Fibroblast of upper back skin (primary cell): Measurements from ENCODE around the gene P3H1.
"Not testable (repeated sequence)": the region's sequence is repeated elsewhere in the genome, so short reads cannot be mapped to it uniquely, and the experiment has no call there.

Source experiments
- DNase-seq: peaks from one replicate; pipeline ENCODE4 v3.0.0-alpha.2; 2013

The P3H1 gene

DNA sequence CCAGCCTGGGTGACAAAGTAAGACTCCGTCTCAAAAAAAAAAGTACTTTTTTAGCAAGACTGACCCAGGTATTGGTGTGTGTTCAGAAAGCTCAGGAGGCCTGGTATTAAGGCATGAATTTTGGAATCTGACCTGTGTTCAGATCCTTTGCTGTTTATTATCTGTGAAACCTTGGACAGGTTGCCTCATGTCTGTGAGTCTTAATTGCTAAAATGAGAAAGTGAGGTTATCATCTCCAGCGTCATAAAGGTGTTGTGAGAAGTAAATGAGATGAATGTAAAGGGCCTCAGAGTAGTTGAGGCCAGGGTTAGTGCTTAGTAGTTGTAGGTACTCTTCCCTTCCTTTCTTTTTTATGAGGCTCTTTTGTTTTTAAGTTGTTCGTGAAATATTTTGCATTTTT lies 3.0 kb upstream of the P3H1 start:
- no peak for DNase-seq

- DNase-seq, result no peak
Observed at GRCh38 chr1:42768172-42768571, 1.3 kb upstream of the P3H1 start.

- no peak for DNase-seq
Observed at GRCh38 chr1:42767510-42768000, 727 bp upstream of the P3H1 start.

- peak; percentile 85 for DNase-seq
Observed at GRCh38 chr1:42765832-42766740, 742 bp downstream of the P3H1 start.

DNA sequence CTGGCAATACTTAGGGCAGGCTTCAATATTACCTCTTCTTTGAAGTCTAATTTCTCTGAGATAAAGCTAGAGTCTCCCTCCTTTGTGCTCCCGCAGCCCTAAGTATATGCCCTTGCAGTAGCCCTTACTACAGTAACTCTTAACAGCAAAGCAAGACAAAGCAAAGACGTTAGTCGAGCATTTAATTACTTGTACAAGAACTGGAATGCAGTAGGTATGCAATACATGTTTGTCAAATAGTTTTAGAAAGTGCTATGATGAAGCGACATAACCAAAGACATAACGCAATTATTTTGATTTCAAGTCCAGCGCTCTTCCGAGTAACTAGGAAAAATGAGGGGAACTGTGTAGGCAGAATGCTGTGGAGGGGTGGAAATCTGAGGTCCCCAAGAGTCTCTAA lies 1.6 kb downstream of the P3H1 start:
- peak; percentile 24 for DNase-seq

GRCh38 chr1:42762269-42762668 lies 4.6 kb downstream of the P3H1 start:
- DNase-seq, result no peak

- DNase-seq, result no peak
Observed at GRCh38 chr1:42761567-42761966, 5.3 kb downstream of the P3H1 start.

DNA sequence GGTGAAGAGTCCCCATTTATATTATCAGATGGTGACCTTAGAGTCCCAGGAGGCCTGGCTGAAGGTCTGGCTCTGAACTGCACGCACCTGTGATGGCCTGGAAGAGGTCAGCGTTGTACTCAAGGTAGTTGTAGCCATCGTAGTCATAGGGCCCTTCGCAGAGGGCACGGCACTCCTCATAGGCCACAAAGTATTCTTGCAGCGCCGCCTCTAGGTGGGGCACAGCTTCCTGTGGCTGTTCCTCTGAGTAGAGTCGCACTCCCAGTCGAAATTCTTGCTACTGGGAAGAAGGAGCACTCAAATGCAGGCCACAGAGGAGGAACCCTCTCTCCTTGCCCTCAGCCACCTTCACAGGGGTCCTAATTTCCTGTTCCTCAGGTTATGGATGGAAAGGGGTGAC lies 7.7 kb downstream of the P3H1 start:
- DNase-seq, result no peak

- no peak for DNase-seq
Observed at GRCh38 chr1:42758641-42759040, 8.2 kb downstream of the P3H1 start.

DNA sequence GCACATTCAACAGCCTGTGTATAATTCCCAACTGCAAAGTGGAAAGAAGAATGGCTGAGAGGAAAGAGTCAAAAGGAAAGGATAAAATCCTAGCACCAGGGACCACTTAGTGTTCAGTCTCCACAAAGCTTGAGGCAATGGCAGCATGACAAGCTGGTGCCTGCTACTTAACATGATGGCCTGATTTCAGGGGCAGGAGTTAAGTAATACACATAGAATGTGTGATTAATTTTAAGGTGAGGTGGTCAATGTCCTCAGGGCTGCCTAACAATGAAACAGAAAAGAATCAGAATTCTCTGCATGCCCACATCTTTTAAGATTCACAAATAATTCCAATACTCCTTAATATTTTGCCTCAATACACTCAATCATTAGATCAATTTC lies 8.9 kb downstream of the P3H1 start:
- no peak for DNase-seq

- DNase-seq, result peak; percentile 62
Observed at GRCh38 chr1:42756956-42757891, 9.6 kb downstream of the P3H1 start.

DNA sequence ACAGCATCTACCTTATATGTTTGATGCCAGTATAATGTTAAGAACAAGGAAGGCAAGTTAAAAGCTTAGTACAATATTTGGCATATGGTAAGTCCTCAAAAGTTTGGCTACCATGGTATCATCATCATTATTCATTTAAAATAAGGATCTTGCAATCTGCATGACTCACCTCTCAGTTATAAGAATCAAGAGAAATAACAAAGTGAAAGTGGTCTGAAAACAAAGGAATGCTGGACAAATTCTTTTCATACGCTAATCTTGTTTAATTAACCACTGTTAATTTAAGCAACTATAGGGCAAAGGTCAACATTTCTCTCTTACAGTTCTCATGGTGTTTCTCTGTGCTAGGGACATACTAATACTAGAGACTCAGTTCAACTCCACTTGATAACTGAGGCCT lies 13.8 kb downstream of the P3H1 start:
- DNase-seq, result peak; percentile 39

- DNase-seq, result no peak
Observed at GRCh38 chr1:42752284-42752683, 14.5 kb downstream of the P3H1 start.

GRCh38 chr1:42751511-42752070 lies 15.2 kb downstream of the P3H1 start:
- DNase-seq, result not testable (repeated sequence)

GRCh38 chr1:42750041-42750440 lies 16.8 kb downstream of the P3H1 start:
- DNase-seq, result no peak

GRCh38 chr1:42748461-42749410 lies 18.1 kb downstream of the P3H1 start:
- DNase-seq, result no peak

- DNase-seq, result no peak
Observed at GRCh38 chr1:42748021-42748420, 18.8 kb downstream of the P3H1 start.

DNA sequence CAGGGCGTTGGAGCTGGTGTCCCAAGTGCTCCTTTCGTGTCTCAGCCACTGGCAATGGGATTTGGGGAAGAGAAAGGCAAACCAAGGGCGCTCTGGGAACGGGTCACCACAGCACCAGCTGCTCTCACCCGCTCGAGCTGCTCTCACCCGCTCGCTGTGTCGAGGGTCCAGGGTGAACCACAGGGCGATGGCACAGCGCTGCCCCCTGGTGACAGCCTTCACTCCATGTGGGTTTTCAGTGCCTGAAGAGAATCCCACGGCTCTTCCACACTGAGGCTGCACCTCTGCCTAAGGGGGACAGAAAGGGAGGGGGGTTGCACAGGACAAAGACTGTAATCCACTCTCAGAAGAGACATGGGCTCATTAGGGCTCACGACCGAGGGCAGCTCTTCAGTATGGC lies 19.7 kb downstream of the P3H1 start:
- no peak for DNase-seq

DNA sequence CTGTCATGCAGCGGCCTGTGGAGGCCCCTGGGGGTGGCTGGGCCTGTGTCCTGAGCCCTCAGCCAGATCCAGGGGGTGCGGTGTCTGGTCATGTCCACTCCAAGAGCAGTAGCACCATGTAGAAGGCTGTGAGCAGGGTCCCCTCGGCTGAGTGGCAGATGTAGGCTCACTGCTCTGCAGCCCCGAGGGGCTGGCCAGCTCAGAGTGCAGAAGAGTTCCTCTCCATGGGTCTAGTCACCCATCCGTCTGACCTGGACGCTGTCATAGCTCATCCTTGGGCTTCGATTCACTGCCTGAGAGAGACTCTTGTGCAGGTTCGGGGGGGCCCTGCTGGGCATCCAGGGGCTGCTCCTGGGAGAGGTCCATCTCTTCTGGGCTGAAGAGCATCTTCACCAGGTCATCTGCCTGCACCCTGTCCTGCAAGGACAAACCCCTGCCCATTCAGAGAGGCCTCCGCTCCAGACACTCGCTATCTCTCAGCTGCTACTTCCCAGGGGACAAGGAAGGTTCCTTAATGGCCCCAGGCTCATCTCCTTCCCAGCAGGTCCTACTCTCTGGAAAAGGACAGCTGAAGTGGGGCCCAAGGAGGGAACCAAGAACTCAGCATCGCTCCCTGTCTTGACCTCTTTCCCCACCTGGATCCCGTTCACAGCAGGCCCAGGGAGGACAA lies 20.3 kb downstream of the P3H1 start:
- DNase-seq, result no peak

GRCh38 chr1:42745851-42746250 lies 21.0 kb downstream of the P3H1 start:
- no peak for DNase-seq

DNA sequence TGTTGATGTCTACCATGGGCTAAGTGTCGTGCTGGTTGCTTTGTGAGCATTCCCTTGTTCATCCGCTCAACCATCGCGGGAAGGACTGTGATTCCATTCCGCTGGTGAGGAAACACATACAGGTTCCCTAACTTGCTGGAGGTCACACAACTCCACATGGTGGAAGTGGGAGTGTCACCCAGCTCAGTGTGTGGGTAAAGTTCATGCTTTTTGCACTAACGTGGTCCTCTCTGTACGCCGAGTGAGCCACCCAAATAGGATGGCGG lies 22.7 kb downstream of the P3H1 start:
- no peak for DNase-seq
